HG03159 (cell line): Measurements from ENCODE around the gene DNAH2.
A peak's percentile ranks its signal among the peaks of the same experiment; 100 is the strongest.

Experiments used
- ATAC-seq: cut with Tn5 transposase; IDR thresholded peaks from one replicate; pipeline ENCODE4 v1.9.1; 2021; ENCODE audit warnings: mild to moderate bottlenecking, moderate library complexity; ENCODE audit not compliant: unreplicated experiment

The DNAH2 gene, protein sequence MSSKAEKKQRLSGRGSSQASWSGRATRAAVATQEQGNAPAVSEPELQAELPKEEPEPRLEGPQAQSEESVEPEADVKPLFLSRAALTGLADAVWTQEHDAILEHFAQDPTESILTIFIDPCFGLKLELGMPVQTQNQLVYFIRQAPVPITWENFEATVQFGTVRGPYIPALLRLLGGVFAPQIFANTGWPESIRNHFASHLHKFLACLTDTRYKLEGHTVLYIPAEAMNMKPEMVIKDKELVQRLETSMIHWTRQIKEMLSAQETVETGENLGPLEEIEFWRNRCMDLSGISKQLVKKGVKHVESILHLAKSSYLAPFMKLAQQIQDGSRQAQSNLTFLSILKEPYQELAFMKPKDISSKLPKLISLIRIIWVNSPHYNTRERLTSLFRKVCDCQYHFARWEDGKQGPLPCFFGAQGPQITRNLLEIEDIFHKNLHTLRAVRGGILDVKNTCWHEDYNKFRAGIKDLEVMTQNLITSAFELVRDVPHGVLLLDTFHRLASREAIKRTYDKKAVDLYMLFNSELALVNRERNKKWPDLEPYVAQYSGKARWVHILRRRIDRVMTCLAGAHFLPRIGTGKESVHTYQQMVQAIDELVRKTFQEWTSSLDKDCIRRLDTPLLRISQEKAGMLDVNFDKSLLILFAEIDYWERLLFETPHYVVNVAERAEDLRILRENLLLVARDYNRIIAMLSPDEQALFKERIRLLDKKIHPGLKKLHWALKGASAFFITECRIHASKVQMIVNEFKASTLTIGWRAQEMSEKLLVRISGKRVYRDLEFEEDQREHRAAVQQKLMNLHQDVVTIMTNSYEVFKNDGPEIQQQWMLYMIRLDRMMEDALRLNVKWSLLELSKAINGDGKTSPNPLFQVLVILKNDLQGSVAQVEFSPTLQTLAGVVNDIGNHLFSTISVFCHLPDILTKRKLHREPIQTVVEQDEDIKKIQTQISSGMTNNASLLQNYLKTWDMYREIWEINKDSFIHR (N-terminal part only)

DNA sequence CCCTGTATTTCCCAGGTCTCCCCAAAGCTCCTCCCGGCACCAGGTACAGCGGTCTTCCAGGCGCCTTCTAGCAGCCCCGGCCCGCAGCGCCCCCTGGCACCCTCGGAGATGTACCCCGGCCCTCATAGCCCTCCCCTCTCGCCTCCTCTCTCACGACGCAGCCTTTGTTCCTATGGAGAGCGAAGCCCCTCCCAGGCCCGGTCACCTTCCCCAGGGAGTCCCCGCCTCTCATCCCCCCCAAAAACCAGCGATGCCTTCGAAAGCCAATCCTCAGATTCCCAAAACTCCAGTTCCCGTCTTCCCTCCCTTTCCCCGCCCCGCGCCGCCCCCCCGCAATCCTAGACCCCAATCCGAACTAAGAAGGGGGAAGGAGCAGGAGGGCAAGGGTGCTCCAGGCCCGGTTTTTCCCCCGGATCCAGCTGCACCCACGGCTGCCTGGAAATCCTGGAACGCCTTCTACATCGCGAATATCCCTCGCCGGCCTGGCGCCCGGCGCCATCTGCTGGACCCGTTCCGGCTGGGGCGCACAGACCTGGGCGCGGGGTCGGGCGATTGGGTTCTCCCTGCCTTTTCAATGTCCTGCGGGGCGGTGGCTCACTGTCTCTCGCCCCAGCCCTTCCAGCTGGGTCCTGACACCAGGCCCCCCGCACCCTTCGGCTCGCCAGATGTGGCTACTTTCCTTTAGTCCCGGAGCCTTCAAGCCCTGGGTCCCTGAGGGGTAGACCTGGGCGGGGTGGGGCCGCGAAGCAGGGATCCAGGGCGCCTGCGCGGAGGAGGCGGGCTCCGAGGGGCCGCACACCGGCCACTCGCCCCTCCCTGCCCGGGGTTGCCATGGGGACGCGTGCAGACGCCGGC lies at the start of gene DNAH2:
Gene DNAH2, plus strand, starts transcription at position 844 of the 855 bp plus-strand sequence. CDS start 1,991 bp downstream, outside the sequence.
- ATAC-seq, result no peak

DNA sequence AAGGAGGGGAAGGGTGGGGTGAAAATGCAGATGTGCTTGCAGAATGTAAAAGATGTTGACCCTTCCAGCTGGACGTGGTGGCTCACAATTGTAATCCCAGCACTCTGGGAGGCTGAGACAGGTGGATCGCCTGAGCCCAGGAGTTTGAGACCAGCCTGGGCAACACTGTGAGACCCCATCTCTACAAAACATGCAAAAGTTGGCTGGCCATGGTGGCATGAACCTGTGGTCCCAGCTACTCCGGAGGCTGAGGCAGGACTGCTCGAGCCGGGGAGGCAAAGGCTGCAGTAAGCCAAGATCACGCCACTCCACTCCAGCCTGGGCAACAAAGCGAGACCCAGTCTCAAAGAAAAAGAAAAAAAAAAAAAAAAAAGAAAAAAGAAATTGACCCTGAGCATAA lies 49.1 kb upstream of the DNAH2 start:
- no peak for ATAC-seq

DNA sequence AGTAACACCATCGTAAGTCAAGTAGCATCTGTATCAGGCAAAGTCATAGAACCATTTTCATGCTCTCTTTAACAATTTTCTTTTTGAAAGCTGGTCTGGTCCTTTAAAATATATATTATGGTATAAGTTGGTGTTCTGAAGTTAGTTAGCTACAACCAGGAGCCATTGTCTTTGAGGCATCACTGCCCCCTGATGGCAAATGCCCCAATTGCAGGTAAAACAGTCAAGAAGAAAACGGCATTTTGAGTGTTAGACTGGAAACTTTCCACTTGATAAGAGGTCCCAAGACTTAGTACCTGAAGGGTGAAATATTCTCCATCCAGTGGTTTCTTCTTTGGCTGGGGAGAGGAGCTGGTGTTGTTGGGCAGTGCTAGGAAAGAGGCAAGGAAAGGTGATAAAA lies 44.3 kb upstream of the DNAH2 start:
- no peak for ATAC-seq

DNA sequence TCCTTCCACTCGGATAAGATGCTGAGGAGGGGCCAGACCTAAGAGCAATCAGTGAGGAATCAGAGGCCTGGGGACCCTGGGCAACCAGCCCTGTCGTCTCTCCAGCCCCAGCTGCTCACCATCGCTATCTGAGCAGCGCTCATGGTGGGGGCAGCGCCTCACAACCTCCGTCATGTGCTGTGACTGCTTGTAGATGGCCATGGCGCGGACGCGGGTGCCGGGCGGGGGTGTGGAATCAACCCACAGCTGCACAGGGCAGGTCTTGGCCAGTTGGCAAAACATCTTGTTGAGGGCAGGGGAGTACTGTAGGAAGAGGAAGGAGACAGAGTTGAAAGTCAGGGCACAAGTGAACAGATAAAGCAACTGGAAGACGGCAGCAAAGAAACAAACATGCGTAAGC lies 42.6 kb upstream of the DNAH2 start:
- ATAC-seq, result no peak

DNA sequence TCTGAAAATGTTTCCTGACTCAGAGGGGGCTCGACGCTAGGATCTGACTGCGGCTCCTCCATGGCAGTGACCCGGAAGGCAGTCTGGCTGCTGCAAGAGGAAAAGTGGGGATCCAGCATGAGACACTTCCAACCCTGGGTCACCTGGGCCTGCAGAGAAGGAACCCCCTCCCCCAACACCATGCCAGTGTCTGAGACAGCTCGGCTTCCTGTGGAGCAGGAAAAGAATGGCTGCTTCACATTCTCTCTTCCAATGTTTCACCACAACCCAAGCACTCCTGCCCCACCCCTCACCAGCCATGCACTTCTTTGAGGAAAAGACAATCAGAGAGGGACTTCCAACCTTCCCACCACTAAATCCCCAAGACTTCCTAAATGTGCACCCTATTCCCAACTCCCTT lies 41.0 kb upstream of the DNAH2 start:
- no peak for ATAC-seq

DNA sequence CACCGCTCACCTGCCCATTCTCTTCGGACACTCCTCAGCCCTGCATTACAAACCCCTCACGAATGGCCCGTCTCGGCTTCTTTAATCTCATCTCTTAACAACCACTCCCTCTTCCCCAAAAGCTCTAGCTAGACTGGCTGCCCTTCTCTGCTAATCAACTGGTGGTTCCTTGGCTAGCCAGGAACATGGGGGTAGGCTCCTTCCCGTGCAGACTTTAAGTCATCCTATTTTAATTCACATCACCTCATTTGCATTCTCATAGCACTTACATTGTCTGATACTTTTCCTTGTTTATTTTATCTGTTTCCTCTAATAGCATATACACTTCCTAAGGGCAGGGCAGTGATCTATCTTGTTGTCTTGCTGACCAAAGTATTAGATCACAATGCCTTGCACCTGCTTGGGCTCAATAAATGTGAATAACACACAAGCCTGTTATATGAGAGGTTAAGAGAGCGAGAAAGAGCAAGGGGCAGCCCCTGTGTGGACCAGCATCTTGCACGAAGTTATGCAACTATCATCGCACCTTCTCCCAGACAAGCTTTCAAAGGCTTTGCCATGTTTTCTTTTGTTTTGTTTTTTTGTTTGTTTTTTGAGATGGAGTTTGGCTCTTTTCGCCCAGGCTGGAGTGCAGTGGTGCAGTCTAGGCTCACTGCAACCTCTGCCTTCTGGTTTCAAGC lies 40.0 kb upstream of the DNAH2 start:
- ATAC-seq, result no peak

DNA sequence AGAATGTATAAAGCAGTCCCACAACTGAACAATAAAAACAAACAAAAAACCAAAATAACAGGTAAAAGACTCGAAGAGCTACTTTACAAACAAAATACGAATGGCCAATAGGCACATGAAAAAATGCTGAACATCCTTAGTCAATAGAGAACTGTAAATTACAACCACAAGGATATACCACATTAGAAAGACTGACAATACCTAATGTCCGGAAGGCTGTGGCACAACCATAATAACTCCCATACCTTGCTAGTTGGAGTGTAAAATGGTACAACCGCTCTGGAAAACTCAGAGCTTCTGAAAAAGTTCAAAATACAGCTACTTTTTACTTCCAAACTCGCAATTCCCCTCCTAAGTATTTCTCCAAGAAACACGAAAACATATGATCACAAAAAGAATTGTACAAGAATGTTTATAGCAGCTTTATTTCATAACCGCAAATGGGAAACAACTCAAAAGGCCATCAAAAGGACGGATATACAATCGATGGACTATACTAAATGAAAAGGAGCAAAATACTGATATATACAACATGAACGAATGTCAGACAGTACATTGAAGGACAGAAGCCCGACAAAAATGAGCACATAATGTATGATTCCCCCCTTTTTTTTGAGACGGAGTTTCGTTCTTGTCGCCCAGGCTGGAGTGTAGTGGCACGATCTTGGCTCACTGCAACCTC lies 32.6 kb upstream of the DNAH2 start:
- no peak for ATAC-seq

DNA sequence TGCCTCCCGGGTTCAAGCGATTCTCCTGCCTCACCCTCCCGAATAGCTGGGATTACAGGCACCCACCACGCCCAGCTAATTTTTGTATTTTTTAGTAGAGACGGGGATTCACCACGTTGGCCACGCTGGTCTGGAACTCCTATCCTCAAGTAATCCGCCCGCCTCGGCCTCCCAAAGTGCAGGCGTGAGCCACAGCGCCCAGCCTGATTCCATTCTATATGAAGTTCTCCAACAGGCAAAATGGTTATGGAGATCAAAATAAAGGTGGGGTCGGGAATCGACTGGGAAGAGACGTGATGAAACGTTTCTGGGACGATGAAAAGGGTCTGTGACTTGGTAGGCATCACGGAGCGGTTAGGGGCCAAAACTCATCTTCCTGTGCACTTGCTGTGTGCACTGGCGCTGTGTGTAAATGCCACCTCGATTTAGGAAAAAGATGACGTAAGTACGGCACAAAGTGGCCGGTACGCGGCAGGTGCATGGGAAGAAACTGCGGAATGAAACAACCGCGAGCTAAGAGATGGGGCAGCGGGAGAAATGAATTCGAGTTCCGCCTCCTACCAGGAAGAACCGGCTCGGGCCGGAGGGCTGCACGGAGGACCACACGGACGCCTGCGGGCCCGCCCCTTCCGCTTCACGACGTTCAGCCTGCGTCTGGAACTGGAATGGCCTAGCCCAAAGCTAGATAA lies 31.9 kb upstream of the DNAH2 start:
- ATAC-seq, result peak; percentile 43

DNA sequence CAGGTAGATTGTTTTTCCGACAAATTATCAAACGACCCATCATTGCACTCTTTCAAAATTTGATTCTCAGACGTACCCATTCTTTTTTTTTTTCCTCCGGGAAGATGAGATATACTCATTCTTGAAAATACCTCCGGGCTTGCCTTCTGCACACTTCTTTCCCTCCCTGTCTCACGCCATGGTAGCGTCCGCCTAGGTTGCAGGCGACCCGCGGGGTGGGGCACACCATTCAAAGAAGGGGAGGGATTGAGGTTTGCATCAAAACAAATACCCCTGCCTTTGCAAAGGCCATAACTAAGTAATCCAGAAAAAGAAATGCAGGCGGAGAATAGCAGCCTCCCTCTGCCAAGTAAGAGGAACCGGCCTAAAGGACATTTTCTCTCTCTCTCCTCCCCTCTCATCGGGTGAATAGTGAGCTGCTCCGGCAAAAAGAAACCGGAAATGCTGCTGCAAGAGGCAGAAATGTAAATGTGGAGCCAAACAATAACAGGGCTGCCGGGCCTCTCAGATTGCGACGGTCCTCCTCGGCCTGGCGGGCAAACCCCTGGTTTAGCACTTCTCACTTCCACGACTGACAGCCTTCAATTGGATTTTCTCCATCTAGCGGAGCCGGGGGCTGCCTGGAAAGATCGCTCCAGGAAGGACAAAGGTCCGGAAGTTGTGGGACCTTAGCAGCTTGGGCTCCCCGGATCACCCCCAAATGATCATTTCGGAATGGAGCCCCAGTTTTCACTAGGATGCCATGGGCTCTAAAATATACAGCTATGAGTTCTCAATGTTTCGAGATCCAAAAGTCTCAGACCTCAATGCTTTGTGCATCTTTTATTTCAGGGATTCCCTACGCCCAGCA lies 31.1 kb upstream of the DNAH2 start:
- ATAC-seq, result peak; percentile 43

DNA sequence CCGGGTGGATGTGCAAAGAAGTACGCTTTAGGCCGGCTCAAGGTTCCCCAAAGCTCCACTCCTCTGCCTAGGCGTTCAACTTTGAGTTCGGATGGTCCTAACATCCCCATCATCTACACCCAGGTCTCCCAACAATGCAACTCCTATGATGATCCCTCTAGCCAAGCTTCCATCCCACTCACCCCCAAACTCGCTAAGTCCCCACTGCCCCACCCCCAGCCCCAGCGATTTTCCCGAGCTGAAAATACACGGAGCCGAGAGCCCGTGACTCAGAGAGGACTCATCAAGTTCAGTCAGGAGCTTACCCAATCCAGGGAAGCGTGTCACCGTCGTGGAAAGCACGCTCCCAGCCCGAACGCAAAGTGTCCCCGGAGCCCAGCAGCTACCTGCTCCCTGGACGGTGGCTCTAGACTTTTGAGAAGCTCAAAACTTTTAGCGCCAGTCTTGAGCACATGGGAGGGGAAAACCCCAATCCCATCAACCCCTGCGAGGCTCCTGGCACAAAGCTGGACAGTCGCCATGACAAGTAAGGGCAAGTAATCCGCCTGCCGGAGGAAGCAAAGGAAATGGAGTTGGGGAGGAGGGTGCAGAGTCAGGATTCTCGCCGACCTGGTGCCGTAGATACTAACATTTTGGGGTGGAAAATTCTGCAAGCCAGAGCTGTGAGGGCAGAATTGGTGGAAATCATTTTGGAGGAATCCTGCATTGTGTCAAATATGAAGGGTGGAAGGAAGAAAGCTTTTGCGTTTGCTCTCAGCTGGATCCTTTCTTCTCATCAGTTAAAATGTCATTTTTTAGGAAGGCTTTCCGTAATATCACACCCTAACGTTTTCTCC lies 30.3 kb upstream of the DNAH2 start, which contains the start of gene TP53:
Gene TP53, minus strand, starts transcription at position 419 of the 836 bp plus-strand sequence. CDS start 10,896 bp downstream, outside the sequence.
- no peak for ATAC-seq

DNA sequence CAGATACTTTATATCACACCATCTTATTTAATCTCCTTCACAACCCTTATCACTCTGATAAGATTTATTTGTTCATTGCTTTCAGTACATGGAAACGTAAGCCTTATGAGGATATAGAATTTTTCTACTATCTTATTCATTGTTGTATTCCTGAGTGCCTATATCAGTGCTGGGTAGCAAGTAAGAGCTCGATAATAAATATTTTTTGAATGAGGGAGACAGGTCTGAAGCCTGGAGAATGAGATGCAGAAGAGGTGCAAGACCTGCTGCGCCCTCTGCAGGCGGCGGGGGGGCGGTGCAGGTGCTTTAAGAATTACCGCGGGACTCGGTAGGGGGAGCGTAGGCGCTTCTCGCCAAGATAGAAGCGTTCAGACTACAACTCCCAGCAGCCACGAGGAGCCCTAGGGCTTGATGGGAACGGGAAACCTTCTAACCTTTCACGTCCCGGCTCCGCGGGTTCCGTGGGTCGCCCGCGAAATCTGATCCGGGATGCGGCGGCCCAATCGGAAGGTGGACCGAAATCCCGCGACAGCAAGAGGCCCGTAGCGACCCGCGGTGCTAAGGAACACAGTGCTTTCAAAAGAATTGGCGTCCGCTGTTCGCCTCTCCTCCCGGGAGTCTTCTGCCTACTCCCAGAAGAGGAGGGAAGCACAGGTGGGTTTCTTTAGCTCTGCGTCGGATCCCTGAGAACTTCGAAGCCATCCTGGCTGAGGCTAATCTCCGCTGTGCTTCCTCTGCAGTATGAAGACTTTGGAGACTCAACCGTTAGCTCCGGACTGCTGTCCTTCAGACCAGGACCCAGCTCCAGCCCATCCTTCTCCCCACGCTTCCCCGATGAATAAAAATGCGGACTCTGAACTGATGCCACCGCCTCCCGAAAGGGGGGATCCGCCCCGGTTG lies 29.4 kb upstream of the DNAH2 start, which contains the start of gene WRAP53:
Gene WRAP53, plus strand, starts transcription at position 570 of the 900 bp plus-strand sequence. Its CDS starts 172 bp downstream, at position 742.
- peak; percentile 68 for ATAC-seq

DNA sequence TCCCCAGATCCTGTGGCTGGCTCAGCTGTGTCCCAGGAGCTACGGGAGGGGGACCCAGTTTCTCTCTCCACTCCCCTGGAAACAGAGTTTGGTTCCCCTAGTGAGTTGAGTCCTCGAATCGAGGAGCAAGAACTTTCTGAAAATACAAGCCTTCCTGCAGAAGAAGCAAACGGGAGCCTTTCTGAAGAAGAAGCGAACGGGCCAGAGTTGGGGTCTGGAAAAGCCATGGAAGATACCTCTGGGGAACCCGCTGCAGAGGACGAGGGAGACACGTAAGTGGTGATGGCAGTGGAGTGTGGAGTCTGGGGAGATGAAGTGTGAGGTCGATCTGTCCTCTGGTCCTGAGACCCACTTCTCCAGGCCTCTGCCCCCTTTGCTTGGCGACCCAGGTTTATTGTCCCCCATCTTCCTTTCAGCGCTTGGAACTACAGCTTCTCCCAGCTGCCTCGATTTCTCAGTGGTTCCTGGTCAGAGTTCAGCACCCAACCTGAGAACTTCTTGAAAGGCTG lies 28.7 kb upstream of the DNAH2 start:
- no peak for ATAC-seq

DNA sequence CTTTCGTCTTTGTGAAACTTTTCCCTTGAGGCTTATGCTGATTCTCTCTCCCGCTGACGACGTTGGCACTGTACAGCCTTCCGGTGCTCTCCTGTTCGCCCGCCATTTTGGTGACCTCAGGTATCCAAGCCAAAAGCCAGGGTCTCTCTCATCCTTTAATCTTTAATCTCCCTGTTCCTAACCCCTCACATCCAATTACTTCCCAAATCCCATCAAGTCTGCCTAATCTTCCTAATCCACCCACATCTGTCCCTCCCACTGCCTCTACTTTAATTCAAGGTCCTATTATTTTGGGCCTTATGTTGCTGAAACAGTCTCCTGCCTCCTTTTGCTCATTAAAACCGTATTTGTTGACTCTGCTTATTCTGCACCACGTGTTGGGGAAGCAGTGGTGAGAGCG lies 22.0 kb upstream of the DNAH2 start:
- ATAC-seq, result no peak

DNA sequence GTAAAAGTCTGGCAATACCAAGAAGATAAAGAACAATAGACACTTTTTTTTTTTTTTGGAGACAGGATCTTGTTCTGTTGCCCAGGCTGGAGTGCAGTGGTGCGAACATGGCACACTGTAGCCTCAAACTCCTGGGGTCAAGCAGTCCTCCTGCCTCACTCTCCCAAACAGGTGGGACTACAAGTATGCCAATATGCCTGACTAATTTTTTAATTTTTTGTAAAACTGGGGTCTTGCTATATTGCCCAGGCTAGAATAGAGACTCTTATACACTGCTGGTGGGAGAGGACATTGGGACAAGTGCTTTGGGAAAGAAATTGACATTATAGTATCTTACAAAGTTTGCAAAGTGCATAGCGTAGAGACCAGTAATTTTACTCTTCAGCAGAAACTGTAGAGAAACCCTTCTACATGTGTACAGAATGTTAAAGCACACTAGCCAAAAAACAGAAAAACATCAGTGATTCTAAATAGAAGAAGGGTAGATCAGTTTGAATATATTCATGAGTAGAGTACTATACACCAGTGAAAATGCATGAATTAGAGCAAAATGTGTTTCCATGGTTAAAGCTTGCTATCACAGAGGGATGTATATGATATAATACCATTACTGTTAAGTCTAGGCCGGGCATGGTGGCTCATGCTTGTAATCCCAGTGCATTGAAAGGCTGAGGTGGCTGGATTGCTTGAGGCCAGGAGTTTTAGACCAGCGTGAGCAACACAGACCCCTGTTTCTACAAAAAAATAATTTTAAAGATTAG lies 19.5 kb upstream of the DNAH2 start:
- ATAC-seq, result no peak

DNA sequence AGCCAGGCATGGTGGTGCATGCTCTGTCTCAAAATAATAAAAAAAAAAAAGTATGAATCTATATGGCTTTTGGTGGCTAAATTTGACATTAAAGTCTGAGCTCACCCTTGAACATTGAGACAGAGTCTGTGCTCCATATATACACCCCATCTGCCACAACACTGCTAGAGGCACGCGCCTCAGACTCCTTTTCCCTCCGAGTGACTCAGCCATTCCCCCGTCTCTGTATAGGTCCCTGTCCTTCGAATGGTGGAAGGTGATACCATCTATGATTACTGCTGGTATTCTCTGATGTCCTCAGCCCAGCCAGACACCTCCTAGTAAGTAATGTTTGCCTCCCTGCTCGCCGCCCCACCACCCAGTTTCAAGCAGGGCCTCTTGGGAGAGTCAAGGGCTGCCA lies 17.0 kb upstream of the DNAH2 start:
- no peak for ATAC-seq
